ENCODE measurements around the gene GSTO2.

GSTO2 gene

DNA sequence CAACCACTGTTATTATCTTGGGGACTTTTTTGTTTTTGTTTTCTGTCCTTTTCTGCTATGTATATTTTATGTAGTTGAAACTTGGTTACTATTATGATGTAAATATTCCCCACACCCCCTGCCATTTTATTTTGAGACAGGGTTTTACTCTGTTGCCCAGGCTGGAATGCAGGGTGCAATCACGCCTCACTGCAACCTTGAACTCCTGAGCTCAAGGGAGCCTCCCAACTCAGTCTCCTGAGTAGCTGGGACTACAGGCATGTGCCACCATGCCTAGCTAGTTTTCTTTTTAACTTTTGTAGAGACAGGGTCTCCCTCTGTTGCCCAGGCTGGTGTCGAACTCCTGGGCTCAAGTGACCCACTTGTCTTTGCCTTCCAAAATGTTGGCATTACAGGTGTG lies 18.0 kb downstream of the GSTO2 start:
- DNase-seq = no peak

DNA sequence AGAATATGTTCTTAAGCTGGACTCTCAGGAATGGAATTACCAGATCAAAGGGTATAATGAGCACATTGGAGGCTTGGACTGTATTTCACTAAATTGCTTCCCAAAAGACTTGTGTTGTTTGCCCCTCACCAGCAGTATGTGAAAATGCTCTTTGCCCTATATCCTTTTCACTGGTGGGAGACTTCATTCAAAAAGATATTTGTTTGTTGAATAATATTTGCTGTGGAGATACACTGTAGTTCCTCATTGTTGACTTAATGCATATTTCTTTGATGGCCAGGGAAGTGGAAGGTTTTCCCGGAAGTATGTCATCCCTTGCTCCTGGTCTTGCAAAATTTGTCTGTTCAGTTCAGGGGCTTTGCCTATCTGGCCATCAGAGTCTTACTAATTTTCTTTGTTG lies 19.4 kb downstream of the GSTO2 start:
- no peak for DNase-seq

DNA sequence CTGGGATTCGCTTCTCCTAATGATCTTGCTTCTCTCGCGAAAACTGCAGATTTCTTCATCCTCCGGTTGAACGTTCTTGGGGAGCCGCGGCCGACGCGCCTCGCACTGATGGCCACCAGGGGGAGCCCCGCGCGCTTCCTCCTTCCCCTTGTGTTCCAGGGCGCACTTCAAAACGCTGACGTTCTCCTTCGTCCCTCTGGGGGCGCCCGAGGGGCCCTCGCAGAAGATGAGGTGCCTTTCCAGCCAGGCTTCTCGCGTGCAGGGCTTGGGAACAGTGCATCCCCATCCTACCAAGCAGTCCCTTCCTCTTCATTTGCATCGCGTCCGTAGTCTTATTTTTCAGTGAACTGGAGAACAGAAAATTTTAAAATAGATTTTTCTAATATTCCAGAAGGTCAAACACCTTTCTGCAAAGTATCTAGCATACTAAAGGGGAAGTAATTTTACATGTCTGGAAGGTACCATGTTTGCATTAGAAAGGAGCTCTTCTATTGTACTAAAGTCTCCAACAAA lies 22.5 kb downstream of the GSTO2 start:
- DNase-seq = peak; percentile 89

DNA sequence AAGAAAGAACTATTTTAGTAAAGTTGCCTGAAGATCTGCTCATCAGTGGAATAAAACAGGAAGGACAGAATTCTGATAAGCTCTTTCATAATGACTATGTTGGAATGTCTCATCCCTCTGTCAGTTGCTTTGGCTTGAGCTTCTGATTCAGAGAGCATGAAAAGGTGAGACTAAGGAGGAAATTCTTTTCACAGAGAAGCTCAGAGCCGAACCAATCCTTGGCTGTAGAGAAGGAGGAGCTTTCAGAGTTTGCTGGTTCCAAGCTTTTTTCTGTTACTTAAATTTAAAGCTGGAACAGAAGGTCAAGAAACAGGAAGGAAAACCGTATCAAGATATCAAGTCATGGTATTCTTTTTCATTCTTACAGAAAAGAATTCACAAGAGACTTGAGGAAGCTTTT lies 24.0 kb downstream of the GSTO2 start:
- DNase-seq = no peak

DNA sequence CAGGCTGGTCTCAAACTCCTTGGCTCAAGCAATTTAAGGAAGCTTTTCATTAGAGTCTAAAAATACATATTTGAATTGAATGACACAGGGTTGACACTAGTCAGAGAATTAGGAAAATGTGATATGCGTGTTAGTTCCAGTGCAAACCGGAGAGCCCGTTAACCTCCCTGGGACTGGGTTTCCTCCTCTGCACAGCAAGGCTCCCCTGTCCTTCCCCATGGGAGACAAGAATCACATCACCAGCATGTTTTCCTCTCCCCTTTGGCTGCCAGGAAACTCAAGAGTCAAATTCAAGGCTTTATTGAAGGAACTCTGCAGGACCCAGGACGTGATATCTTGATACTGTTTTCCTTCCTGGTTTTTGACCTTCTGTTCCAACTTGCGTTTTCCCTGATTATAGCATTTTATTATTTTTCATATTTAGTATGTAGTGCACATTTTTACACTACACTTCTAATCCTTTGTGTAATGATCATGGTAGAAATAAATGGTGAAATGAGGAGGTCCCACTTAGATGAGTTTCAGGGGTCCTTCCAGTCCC lies 24.9 kb downstream of the GSTO2 start:
- no peak for DNase-seq

- no peak for DNase-seq
Measured at GRCh38 chr10:104296687-104297436, 27.9 kb downstream of the GSTO2 start.

DNA sequence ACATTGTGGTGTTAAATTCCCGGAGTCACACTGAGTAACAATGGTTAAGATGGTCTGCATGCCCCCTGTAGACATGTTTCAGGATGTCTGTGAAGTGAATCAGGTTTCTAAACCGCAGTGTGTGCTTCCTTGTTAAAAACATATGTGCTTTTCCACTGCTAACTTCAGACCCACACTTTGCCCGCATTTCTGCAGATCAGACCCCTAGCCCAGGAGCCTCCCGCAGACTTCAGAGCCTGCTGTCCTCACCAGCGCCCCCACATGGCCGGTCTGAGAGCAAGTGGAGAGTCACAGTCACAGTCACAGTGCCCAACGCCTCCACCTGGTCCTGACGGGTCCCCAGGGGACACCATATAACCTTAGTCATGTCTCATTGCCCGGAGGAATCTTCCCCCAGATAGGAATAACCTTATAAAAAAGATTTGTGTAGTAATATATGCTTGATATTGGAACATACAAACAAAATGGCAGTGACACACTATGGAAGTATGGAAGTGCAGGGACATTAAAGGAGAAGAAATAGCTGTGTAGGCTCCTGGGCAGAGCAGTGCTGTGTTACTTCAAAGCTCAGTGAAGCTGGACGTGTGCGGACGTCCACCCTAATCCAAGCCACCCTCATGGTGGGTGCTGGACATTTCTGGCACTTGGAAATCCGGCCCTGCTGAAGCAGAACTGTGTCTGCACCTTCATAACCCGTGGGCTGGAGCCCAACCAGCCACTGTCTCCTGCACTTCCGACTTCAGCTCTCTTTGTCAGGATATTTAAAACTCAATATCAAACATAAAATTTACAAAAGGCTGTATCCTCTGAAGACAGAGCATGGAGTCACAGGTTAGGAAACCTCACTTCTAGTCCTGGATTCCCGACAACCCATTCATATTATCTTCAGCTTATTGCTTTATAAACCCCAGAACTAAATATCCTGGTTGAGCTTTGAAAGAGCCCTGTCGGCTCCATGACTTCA lies 29.0 kb downstream of the GSTO2 start:
- DNase-seq = no peak

DNA sequence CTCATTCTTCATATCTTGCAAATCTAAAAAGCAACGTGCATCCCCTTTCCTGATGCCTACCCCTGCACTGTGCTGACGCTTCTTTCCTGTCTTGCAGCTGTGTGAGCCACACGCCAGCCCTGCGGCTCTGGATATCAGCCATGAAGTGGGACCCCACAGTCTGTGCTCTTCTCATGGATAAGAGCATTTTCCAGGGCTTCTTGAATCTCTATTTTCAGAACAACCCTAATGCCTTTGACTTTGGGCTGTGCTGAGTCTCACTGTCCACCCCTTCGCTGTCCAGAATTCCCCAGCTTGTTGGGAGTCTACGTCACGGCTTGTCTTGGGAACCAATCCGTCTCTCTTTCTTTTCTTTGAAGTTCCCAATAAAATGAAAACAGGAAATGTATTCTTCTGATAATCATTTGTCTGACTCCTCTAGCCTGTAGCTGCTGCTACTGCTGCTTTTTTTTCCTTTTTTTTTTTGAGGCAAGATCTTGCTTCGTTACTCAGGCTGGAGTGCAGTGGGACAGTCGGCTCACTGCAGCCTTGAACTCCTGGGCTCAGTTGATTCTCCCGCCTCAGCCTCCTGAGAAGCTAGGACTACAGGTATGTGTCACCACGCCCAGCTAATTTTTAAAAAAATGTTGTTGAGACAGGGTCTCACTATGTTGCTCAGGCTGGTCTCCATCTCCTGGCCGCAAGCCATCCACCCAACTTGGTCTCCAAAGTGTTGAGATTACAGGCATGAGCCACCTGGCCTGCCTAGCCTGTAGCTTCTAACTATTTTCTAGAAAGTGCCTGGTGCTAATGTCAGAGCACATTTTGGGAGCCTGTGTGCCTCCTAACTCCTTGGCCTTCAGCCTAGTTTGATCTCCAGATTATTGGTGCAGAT lies 30.3 kb downstream of the GSTO2 start:
- DNase-seq = no peak

DNA sequence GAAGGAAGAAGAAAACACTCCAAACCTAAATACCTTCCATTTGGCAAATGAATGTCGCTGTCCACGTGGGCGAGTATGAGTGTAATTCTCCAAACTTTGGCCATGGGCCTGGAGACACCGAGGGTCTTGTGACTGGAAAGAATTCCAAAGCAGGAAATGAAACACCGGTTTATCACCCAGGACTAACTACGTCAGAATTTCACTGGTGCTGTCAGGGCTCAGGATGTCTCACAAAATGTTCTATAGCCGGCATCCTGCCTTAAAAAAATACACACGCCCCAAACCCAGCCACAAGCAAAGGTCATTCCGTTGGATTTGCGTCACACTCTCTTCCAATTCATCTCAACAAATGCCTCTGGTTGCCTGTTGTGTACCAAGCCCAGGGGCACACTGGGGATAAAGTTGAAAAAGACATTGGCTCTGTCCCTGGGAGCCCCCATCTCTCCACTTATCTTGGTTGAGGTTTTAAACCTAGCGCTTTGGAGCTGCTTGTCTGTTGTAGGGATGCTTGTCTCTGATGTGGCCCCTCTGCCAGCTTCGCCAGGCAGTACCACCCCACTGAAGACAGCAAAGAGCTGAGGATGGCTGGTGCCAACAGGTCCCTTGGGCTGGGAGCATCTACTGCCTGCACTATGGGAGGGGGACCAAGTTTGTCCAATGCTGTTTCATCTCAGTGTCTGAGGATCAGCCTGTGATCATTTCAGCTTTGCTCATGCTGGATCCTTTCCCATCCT lies 31.2 kb downstream of the GSTO2 start:
- DNase-seq = no peak

DNA sequence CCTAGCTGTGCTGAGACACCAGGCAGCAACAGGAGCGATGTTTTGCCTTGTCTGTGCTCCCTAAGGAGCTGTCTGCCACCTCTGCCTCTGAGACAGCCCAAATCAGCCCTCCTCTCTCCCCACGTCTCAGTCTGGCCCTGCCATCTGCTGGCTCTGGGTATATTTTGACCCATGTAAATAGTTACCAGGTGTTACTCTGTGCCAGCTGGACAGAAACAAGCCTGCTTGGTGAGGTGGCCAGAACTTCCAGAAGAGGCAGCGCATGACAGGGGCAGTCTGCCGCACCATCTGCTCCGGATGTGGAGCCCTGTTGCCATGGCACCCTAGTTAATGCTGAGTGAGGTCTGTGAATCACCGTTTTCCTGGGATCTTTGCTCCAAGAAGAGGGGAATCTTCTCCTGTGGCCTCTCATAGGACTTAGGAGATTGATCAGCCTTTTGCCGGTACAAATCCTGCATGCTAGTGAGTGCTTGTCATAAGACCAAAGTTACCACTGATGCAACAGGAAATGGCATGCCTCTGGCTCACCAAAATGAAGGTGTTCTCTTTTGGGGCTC lies 31.8 kb downstream of the GSTO2 start:
- no peak for DNase-seq

- no peak for DNase-seq
Measured at GRCh38 chr10:104301907-104302690, 33.1 kb downstream of the GSTO2 start.

DNA sequence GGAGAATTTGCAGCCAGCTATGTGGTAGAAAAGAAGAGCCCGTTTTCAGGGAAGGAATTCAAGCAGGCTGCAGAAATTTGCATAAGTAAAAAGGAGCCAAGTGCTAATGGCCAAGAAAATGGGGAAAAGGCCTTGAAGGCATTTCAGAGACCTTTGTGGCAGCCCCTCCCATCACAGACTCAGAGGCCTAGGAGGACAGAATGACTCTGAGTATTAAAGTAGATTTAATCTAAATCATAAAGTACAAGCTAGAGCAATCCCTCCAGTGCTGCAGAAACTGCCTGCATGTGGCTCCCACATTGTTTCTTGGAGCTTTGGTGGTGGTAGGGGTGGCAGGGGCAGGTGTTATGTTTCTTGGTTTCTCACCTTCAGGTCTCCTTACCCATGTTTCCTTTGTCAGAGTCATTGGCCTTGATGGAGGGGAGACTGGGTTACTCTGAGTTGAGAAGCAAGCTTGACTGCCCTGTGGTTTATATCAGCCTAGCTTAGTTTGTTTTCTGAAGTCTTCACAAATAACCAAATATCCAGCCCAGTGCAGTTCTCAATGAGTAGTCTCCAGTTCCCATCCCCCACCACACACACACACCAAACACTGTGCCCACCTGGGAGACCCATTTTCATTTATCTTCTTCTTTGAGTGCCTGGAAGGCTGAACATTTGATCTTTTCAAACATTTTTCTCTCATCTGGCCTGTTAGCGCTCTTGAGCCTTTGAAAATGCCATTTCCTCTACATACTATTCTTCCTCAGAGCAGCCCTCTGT lies 34.8 kb downstream of the GSTO2 start:
- peak; percentile 39 for DNase-seq

DNA sequence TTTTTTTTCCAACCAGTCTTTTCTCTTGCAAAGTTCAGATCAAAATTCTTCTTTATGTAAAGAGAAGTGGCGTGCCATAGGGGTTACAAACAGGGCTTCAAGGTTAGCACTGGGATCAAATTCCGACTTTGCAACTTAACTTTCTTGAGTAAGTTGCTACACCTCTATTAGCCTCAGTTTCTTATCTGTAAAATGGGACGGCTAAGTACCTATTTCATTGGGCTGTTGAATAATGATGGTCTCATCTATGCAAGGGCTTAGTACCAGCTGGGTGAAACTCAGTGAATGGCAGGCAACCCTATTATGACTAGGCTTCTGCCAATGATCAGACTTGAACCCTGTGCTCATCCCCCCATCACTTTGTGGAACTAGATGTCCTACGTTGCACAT lies 35.4 kb downstream of the GSTO2 start:
- no peak for DNase-seq

DNA sequence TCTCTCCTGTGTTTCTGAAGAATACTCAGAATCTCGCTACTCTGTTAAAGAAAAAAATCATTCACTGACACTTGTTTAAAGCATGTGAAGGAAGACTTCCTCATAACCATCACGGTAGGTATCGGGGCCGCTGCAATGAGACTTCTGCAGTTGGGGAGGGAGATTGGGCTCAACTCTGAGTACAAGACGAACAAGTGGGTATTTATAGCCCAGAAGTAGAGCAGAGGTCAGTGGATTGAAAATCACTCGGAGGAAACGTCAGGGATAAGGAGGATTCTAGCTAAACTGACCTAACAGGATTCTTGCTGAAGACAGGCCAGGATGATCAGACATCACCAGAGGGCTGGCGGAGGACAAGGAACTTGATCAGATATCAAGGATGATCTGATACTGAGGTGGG lies 35.9 kb downstream of the GSTO2 start:
- DNase-seq = no peak

- DNase-seq = no peak
Measured at GRCh38 chr10:104306897-104307296, 37.9 kb downstream of the GSTO2 start.

DNA sequence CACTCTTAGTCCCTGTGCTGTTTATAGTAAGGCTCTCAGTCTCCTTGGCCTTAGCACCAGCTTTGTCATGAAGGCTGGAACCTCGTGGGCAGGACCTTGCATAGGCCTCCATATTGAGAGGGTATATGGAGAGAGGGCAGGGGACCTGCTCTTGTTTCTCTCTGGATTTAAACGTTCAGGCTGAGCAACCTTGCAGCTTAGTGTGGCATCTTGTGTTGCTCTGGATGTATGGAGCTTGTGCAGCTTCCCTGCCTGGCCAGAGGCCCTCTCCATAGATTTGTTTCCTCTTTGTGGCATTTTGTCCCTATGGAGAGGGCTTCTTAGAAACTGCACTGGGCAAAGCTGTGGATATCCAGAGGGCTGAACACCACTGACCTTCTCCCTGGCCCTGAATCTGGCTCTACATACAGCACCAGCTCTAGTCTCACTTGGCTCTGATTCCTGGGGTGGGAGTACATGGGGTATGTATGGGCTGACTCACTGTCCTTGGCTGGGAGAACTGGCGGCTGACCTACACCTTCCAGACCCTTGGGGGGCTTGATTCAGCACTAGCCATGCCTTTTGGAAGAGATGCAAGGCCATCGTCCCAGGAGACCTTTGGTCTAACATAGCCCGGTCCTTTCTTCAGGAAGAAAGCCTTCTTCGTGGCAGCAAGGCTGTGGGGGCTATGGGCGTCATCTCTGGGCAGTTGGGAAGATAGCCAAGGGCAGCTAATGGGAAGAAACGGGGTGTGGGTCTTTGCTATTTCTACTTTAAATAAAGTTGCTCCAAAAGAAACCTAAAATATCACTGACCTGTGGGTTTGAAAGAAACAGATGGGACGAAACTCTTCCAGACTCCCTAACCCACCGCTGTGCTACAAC lies 38.8 kb downstream of the GSTO2 start:
- DNase-seq = no peak

GRCh38 chr10:104308439-104308903 lies 39.5 kb downstream of the GSTO2 start:
- DNase-seq = peak; percentile 42

Measured in CD4-positive, alpha-beta T cell treated with Interleukin-12 subunit alpha and Interleukin-12 subunit beta, for 1 hour (primary cell).